ENCODE measurements around the gene PDE6C. TPM values are rescaled to one million over a fixed set of nuclear protein-coding genes. Genes with fewer than 3 reads are reported as not detected.

Gene PDE6C
- total and polyA plus RNA-seq, 2 donors from 2014 or later: not detected

DNA sequence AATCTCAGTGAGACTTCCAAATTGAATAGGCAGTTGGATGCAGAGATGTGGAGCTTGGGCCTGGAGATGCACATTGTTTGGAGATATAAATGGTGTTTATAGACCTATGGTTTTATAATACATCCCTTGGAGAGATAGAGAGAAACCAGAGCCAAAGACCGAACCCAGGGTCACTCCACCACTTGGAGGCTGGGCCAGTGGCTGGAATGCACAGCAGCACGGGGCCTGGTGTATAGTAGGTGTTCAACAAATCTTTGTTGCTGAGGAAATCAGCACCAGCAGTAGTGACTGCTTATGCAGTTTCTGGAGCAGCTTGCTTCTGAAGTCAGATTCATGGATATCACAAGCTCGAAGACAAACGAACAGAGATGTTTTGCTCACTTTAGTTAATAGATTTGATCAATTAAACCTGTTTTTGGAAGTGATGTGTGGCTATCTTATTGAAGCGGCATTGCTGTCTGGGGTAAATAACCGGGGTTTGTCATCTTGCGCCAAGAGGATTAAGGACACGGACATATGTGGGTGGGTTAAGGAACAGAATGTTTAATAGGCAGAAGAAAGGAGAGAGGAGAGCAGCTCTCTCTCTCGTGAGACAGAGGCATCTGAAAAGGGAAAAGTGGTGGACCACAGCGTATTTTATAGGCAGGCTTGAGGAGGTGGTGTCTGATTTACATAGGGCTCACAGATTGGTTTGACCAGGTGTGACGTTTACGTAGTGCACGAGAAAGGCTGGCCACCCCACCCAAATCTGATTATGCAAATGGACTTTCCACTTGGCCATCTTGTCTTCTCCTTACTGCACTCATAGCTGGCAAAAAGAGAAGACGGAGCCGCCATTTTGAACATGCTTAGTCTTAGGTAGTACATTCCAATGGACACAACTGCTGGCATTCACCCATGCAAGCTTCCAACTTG is 22.4 kb upstream of the PDE6C start:
- Histone ChIP-seq H3K36me3 (ENCODE audit: control insufficient read depth in 2 of 3, insufficient read depth in 3 of 3, low read length in 3 of 3) (no peaks in the 10 kb centered on the region), H3K4me3 (ENCODE audit: low read length in 3 of 3) (no peak overlapping the region), H3K27ac (ENCODE audit: low read depth in 2 of 2, low read length in 2 of 2) (no peak overlapping the region), H3K27me3 (ENCODE audit: control insufficient read depth, insufficient read depth, low read length) (no peaks in the 10 kb centered on the region), H3K9ac (ENCODE audit: low read length in 3 of 3) (no peak overlapping the region), H3K4me1 (ENCODE audit: control insufficient read depth in 2 of 3, insufficient read depth in 2 of 3, low read depth in 1 of 3, low read length in 3 of 3) (no peaks in the 10 kb centered on the region), H3K9me3 (ENCODE audit: control insufficient read depth in 2 of 3, insufficient read depth in 1 of 3, low read length in 3 of 3) (no peaks in the 10 kb centered on the region)
- intact Hi-C loops (cut with DNase I): no loop called here
- DNase-seq (no peak), FAIRE-seq (no peak)
- no peak for TF ChIP-seq CTCF (IDR thresholded peaks at IDR 0.05; ENCODE audit: borderline replicate concordance, extremely low read depth, insufficient read depth)

- no peak for DNase-seq
- FAIRE-seq: no peak
- no peak overlapping the region for H3K9ac ChIP-seq (ENCODE audit: low read length in 3 of 3)
- no peak for TF ChIP-seq CTCF (IDR thresholded peaks at IDR 0.05; ENCODE audit: borderline replicate concordance, extremely low read depth, insufficient read depth)
- no peaks in the 10 kb centered on the region for H3K4me1 ChIP-seq (ENCODE audit: control insufficient read depth in 2 of 3, insufficient read depth in 2 of 3, low read depth in 1 of 3, low read length in 3 of 3)
- H3K27ac ChIP-seq (ENCODE audit: low read depth in 2 of 2, low read length in 2 of 2): no peak overlapping the region
- H3K27me3 ChIP-seq (ENCODE audit: control insufficient read depth, insufficient read depth, low read length): no peaks in the 10 kb centered on the region
- no peaks in the 10 kb centered on the region for H3K9me3 ChIP-seq (ENCODE audit: control insufficient read depth in 2 of 3, insufficient read depth in 1 of 3, low read length in 3 of 3)
- intact Hi-C loops (cut with DNase I): no loop called here
- H3K36me3 ChIP-seq (ENCODE audit: control insufficient read depth in 2 of 3, insufficient read depth in 3 of 3, low read length in 3 of 3): no peaks in the 10 kb centered on the region
- H3K4me3 ChIP-seq (ENCODE audit: low read length in 3 of 3): no peak overlapping the region
Observed at GRCh38 chr10:93590638-93591037, 21.7 kb upstream of the PDE6C start.

- intact Hi-C loops (cut with DNase I): no loop called here
- H3K36me3 ChIP-seq (ENCODE audit: control insufficient read depth in 2 of 3, insufficient read depth in 3 of 3, low read length in 3 of 3): no peaks in the 10 kb centered on the region
- H3K9me3 ChIP-seq (ENCODE audit: control insufficient read depth in 2 of 3, insufficient read depth in 1 of 3, low read length in 3 of 3): no peaks in the 10 kb centered on the region
- no peak overlapping the region for H3K9ac ChIP-seq (ENCODE audit: low read length in 3 of 3)
- no peaks in the 10 kb centered on the region for H3K4me1 ChIP-seq (ENCODE audit: control insufficient read depth in 2 of 3, insufficient read depth in 2 of 3, low read depth in 1 of 3, low read length in 3 of 3)
- H3K27ac ChIP-seq (ENCODE audit: low read depth in 2 of 2, low read length in 2 of 2): no peak overlapping the region
- no peak overlapping the region for H3K4me3 ChIP-seq (ENCODE audit: low read length in 3 of 3)
- no peak for DNase-seq
- FAIRE-seq: no peak
- no peaks in the 10 kb centered on the region for H3K27me3 ChIP-seq (ENCODE audit: control insufficient read depth, insufficient read depth, low read length)
- no peak for TF ChIP-seq CTCF (IDR thresholded peaks at IDR 0.05; ENCODE audit: borderline replicate concordance, extremely low read depth, insufficient read depth)
Observed at GRCh38 chr10:93591065-93591808, 21.1 kb upstream of the PDE6C start.

All from kidney (tissue), 14 donors.